ENCODE results near the gene DHRS2. TPM values are rescaled to one million over a fixed set of nuclear protein-coding genes. Genes with fewer than 3 reads are reported as not detected.

The DHRS2 gene
- total and polyA plus RNA-seq, 10 of the 15 experiments (the other 5 are each of a cell fraction or from before 2014, with no cell fraction given) = 0.09 to 1.8 (median 0.73) TPM; not detected in 1

GRCh38 chr14:23663127-23663526 lies 27.0 kb downstream of the DHRS2 start:
- no peaks in the 10 kb centered on the region for H3K9me3 ChIP-seq (replicated peaks; ENCODE audit: control insufficient read depth, insufficient read depth, low read length)
- TF ChIP-seq ZZZ3 (IDR thresholded peaks at IDR 0.05; ENCODE audit: control insufficient read depth, insufficient read length, low read depth) (no peak), MYC (IDR thresholded peaks at IDR 0.05; ENCODE audit: insufficient read depth, insufficient read length, insufficient replicate concordance, low read length, severe bottlenecking) (no peak), SUPT20H (IDR thresholded peaks at IDR 0.05; ENCODE audit: borderline replicate concordance, control insufficient read depth, low read depth, low read length) (no peak)
- RAD21 ChIA-PET (ENCODE audit: unreplicated experiment) = no interaction called here
- in situ Hi-C loops (cut with MboI) = no loop called here
- WGBS (ENCODE audit: insufficient coverage, insufficient replicate concordance, low lambda C conversion rate, missing lambda C conversion rate) = 95% methylated on average over 2 of the region's 2 CpGs
- H3K4me3 ChIP-seq = no peak overlapping the region
- no peaks in the 10 kb centered on the region for H3K4me1 ChIP-seq (ENCODE audit: control insufficient read depth, insufficient read depth, low read length)
- CTCF ChIA-PET = no interaction called here
- H3K79me2 ChIP-seq (ENCODE audit: control insufficient read depth, insufficient read depth, low read length) = no peaks in the 10 kb centered on the region
- no peak overlapping the region for H3K9ac ChIP-seq (ENCODE audit: control insufficient read depth, insufficient read depth, low read length)
- no peak overlapping the region for H3K27ac ChIP-seq (ENCODE audit: control insufficient read depth, insufficient read depth)
- no peaks in the 10 kb centered on the region for H3K36me3 ChIP-seq (ENCODE audit: control insufficient read depth in 2 of 2, insufficient read depth in 2 of 2, low read length in 1 of 2)
- no TSS peak for BruUV-seq (replicated peaks)
- no peaks in the 10 kb centered on the region for H4K20me1 ChIP-seq (ENCODE audit: control insufficient read depth, insufficient read depth)
- FAIRE-seq (no peak), ATAC-seq (no peak), DNase-seq (ENCODE audit: low read depth, low spot score) (no peak)
- POLR2A ChIA-PET = no interaction called here
- H3K4me2 ChIP-seq (ENCODE audit: control insufficient read depth, insufficient read depth) = no peak overlapping the region
- no peak overlapping the region for H2AFZ ChIP-seq (ENCODE audit: control insufficient read depth, low read depth, low read length)
- intact Hi-C loops (cut with micrococcal nuclease; ENCODE audit: unreplicated experiment) = loop anchor here (10.0 kb wide), 1 partner anchor 262 kb away; no protein-coding TSS in a partner anchor
- SMC1A ChIA-PET (ENCODE audit: uncharacterized antibody, unreplicated experiment) = interaction anchor here (0.7 kb wide), 1 partner anchor 31 kb away, joined by 3 read pairs; no protein-coding TSS in a partner anchor
- H3K27me3 ChIP-seq (replicated peaks in 1 of 2; ENCODE audit: control insufficient read depth in 2 of 2, insufficient read depth in 2 of 2, low read length in 1 of 2) = no peaks in the 10 kb centered on the region; a peak in 3 of 4 replicates

- POLR2A ChIA-PET = no interaction called here
- SMC1A ChIA-PET (ENCODE audit: uncharacterized antibody, unreplicated experiment) = no interaction called here
- in situ Hi-C loops (cut with MboI) (no loop called here), intact Hi-C loops (cut with micrococcal nuclease; ENCODE audit: unreplicated experiment) (loop anchor here (10.0 kb wide), 1 partner anchor 261 kb away; no protein-coding TSS in a partner anchor)
- H3K36me3 ChIP-seq (ENCODE audit: control insufficient read depth in 2 of 2, insufficient read depth in 2 of 2, low read length in 1 of 2) = no peaks in the 10 kb centered on the region
- CTCF ChIA-PET = no interaction called here
- H3K4me3 ChIP-seq = no peak overlapping the region
- H3K4me1 ChIP-seq (ENCODE audit: control insufficient read depth, insufficient read depth, low read length) = no peaks in the 10 kb centered on the region
- BruUV-seq (replicated peaks) = no TSS peak
- no peak for FAIRE-seq
- H3K9me3 ChIP-seq (replicated peaks; ENCODE audit: control insufficient read depth, insufficient read depth, low read length) = no peaks in the 10 kb centered on the region
- no peak for DNase-seq (ENCODE audit: low read depth, low spot score)
- WGBS (ENCODE audit: insufficient coverage, insufficient replicate concordance, low lambda C conversion rate, missing lambda C conversion rate) = 35% methylated on average over 5 of the region's 5 CpGs
- H3K79me2 ChIP-seq (ENCODE audit: control insufficient read depth, insufficient read depth, low read length) = no peaks in the 10 kb centered on the region
- no peaks in the 10 kb centered on the region; a peak in 2 of 4 replicates for H3K27me3 ChIP-seq (replicated peaks in 1 of 2; ENCODE audit: control insufficient read depth in 2 of 2, insufficient read depth in 2 of 2, low read length in 1 of 2)
- H3K27ac ChIP-seq (ENCODE audit: control insufficient read depth, insufficient read depth) = no peak overlapping the region
- H4K20me1 ChIP-seq (ENCODE audit: control insufficient read depth, insufficient read depth) = no peaks in the 10 kb centered on the region
- no peak overlapping the region for H3K9ac ChIP-seq (ENCODE audit: control insufficient read depth, insufficient read depth, low read length)
- no peak overlapping the region for H2AFZ ChIP-seq (ENCODE audit: control insufficient read depth, low read depth, low read length)
- RAD21 ChIA-PET (ENCODE audit: unreplicated experiment) = no interaction called here
- no peak for ATAC-seq
- no peak overlapping the region for H3K4me2 ChIP-seq (ENCODE audit: control insufficient read depth, insufficient read depth)
- TF ChIP-seq CREB1 (IDR thresholded peaks at IDR 0.05; ENCODE audit: low read depth) (no peak), BACH1 (IDR thresholded peaks at IDR 0.05; ENCODE audit: borderline replicate concordance) (no peak), IRF4 (IDR thresholded peaks at IDR 0.05; ENCODE audit: low read depth, low read length) (no peak), WRNIP1 (IDR thresholded peaks at IDR 0.05; ENCODE audit: borderline replicate concordance, low read depth, low read length) (no peak), IKZF2 (IDR thresholded peaks at IDR 0.05) (no peak), PBX3 (IDR thresholded peaks at IDR 0.05; ENCODE audit: insufficient replicate concordance, low read depth, low read length) (no peak), EZH2 (IDR thresholded peaks at IDR 0.05; ENCODE audit: borderline replicate concordance, control insufficient read depth, low read depth, low read length) (no peak), YY1 (IDR thresholded peaks at IDR 0.05; ENCODE audit: low read depth, low read length) (no peak), HDAC2 (IDR thresholded peaks at IDR 0.05) (no peak), SMC3 (IDR thresholded peaks at IDR 0.05; ENCODE audit: borderline replicate concordance, low read length) (no peak)
- TF ChIP-seq, protein P1, sequence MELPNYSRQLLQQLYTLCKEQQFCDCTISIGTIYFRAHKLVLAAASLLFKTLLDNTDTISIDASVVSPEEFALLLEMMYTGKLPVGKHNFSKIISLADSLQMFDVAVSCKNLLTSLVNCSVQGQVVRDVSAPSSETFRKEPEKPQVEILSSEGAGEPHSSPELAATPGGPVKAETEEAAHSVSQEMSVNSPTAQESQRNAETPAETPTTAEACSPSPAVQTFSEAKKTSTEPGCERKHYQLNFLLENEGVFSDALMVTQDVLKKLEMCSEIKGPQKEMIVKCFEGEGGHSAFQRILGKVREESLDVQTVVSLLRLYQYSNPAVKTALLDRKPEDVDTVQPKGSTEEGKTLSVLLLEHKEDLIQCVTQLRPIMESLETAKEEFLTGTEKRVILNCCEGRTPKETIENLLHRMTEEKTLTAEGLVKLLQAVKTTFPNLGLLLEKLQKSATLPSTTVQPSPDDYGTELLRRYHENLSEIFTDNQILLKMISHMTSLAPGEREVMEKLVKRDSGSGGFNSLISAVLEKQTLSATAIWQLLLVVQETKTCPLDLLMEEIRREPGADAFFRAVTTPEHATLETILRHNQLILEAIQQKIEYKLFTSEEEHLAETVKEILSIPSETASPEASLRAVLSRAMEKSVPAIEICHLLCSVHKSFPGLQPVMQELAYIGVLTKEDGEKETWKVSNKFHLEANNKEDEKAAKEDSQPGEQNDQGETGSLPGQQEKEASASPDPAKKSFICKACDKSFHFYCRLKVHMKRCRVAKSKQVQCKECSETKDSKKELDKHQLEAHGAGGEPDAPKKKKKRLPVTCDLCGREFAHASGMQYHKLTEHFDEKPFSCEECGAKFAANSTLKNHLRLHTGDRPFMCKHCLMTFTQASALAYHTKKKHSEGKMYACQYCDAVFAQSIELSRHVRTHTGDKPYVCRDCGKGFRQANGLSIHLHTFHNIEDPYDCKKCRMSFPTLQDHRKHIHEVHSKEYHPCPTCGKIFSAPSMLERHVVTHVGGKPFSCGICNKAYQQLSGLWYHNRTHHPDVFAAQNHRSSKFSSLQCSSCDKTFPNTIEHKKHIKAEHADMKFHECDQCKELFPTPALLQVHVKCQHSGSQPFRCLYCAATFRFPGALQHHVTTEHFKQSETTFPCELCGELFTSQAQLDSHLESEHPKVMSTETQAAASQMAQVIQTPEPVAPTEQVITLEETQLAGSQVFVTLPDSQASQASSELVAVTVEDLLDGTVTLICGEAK (IDR thresholded peaks at IDR 0.05; ENCODE audit: borderline replicate concordance) = no peak
Measured at GRCh38 chr14:23663711-23664110, 27.5 kb downstream of the DHRS2 start.

Measured in GM12878 (cell line).